Thymus (tissue), 11 donors: ENCODE results near the gene SDF4. TPM values are rescaled to one million over a fixed set of nuclear protein-coding genes. Genes with fewer than 3 reads are reported as not detected.

Experiments used
- DNase-seq, 9 donors: peaks; one replicate each; pipeline ENCODE4 v3.0.0-alpha.2; 2013; ENCODE audit warnings: low spot score in 9 of 9, low read depth in 6 of 9, missing footprints in 1 of 9
- H3K27ac ChIP-seq, 2 donors: one replicate each; pipeline ENCODE4 v1.5.1; 2013; ENCODE audit warnings: control low read depth in 1 of 2, low read depth in 1 of 2, low read length in 1 of 2, mild to moderate bottlenecking in 1 of 2, moderate library complexity in 1 of 2
- H3K27me3 ChIP-seq, 2 donors: one replicate each; pipeline ENCODE4 v1.5.1; 2013; ENCODE audit warnings: low read length in 1 of 2; ENCODE audit not compliant: control insufficient read depth in 2 of 2, insufficient read depth in 1 of 2
- H3K36me3 ChIP-seq, 2 donors: one replicate each; pipeline ENCODE4 v1.5.1; 2013; ENCODE audit warnings: low read length in 1 of 2, mild to moderate bottlenecking in 1 of 2, moderate library complexity in 1 of 2; ENCODE audit not compliant: control insufficient read depth in 2 of 2, insufficient read depth in 2 of 2
- H3K4me1 ChIP-seq, 2 donors: one replicate each; pipeline ENCODE4 v1.5.1; 2013; ENCODE audit warnings: low read length in 2 of 2; ENCODE audit not compliant: control insufficient read depth in 2 of 2, insufficient read depth in 2 of 2
- H3K4me3 ChIP-seq, 2 donors: one replicate each; pipeline ENCODE4 v1.5.1; 2013; ENCODE audit warnings: low read length in 2 of 2, control low read depth in 1 of 2, mild to moderate bottlenecking in 1 of 2
- H3K9me3 ChIP-seq, 2 donors: one replicate each; pipeline ENCODE4 v1.5.1; 2013; ENCODE audit warnings: low read length in 1 of 2, mild to moderate bottlenecking in 1 of 2; ENCODE audit not compliant: control insufficient read depth in 2 of 2, insufficient read depth in 1 of 2
- WGBS: extraction: QIAGEN DNeasy Blood & Tissue Kit; methylation state at CpG from one replicate; pipeline ENCODE4 v1.1.7; 2013; 5-methylcytosine and 5-hydroxymethylcytosine counted together
- polyA plus RNA-seq: library from polyadenylated mRNA; stranded (reverse); fragments of 200-250 nt; gene quantifications from one replicate; pipeline ENCODE4 v1.2.3, GENCODE V29; 2013
- total RNA-seq: library from RNA; stranded (reverse); fragments of 120-200 nt; gene quantifications from one replicate; pipeline ENCODE4 v1.2.4, GENCODE V29; 2013
- donor health status: healthy.

Gene SDF4
- total and polyA plus RNA-seq, 2 donors = 37.6 to 79.1 TPM

DNA sequence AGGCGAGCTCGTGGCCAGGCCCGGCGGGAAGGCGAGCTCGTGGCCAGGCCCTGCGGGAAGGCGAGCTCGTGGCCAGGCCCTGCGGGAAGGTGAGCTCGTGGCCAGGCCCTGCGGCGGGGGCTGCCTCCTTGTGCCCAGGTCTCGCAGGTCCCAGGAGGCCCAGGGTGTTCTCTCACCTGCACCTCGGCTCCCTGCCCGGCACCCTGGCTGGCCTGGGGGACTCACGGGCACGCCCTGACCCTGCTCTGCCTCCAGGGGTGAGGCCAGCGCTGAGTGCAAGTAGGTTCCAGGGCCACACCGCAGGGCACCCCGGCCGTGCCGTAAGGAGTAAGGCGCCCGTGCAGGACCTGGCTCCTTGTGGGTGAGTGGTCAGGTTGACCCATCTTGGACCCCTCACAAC is 4.4 kb downstream of the SDF4 start:
- peaks cover 0 to 1% of the 10 kb centered on the region in 2 donors for H3K9me3 ChIP-seq
- H3K4me1 ChIP-seq = peaks cover 18% of the 10 kb centered on the region in 2 donors
- H3K27ac ChIP-seq = no peak overlapping the region
- no peak for DNase-seq
- 97% methylated on average over 25 of the region's 25 CpGs for WGBS
- no peak overlapping the region for H3K4me3 ChIP-seq
- H3K36me3 ChIP-seq = peaks cover 51 to 66% of the 10 kb centered on the region in 2 donors
- no peaks in the 10 kb centered on the region for H3K27me3 ChIP-seq

DNA sequence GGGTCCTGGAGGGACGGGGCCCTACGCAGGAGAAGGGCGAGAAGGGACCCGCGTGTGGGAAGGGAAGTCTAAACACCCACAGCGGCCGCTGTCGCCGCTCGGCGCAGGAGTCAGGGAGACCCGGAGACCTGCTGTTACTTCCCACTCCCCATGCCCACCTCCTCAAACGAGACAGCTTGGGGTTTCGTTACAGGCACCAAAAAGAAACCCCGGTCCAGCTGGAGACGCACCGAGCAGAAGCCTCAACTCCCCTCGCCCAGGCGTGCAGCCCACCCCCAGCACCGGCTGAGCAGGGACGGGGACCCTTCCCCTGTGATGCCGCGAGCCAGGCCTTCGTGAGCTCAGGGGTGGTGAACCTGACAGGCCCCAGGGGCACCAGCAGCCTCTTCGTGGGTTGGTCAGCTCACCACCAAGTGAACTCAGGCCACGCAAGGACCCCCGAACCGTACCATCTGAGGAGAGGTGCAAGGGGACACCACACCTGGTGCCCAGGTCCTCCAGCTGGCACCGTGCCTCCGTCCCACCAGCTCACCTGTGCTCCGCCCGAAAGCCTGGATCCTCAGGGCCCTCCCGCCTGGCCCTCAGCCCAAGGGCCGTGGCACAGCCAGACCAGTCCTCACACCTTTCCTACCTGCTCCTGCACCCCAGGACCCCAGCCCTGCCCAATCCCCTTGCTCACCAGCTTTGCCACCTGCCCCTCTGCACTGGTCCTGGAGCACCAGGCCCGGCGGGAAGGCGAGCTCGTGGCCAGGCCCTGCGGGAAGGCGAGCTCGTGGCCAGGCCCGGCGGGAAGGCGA is 5.0 kb downstream of the SDF4 start:
- Histone ChIP-seq H3K27ac (no peak overlapping the region), H3K4me3 (no peak overlapping the region), H3K36me3 (peaks cover 57 to 72% of the 10 kb centered on the region in 2 donors), H3K9me3 (peaks cover 0 to 1% of the 10 kb centered on the region in 2 donors), H3K27me3 (no peaks in the 10 kb centered on the region), H3K4me1 (peaks cover 18% of the 10 kb centered on the region in 2 donors)
- no peak for DNase-seq
- WGBS = 95% methylated on average over 44 of the region's 44 CpGs

DNA sequence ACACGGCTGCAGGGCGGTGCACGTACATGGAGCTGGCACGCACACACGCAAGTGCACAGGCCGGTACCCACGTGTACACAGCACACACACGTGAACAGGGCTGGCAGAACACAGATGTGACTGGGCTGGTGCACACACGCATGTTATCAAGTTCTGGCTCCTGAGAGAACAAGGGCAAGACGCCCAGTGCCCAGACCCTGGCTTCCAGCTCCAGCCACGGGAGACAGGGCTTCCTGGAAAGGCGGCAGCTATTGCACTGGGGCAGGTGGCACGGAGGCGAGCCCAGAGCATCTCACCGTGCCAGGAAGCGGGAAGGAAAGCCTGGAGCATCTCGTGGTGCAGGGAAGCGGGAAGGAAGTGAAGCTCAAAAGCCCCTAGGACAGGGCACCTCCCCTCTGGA is 5.9 kb downstream of the SDF4 start:
- WGBS = 95% methylated on average over 18 of the region's 18 CpGs
- H3K27ac ChIP-seq = no peak overlapping the region
- H3K4me1 ChIP-seq = peaks cover 16% of the 10 kb centered on the region in 2 donors

GRCh38 chr1:1225238-1225845 is 6.5 kb downstream of the SDF4 start:
- DNase-seq = no peak
- WGBS = 93% methylated on average over 34 of the region's 34 CpGs
- no peaks in the 10 kb centered on the region for H3K27me3 ChIP-seq
- peaks cover 70 to 85% of the 10 kb centered on the region in 2 donors for H3K36me3 ChIP-seq
- H3K4me3 ChIP-seq = no peak overlapping the region
- H3K27ac ChIP-seq = no peak overlapping the region
- peaks cover 10% of the 10 kb centered on the region in 2 donors for H3K4me1 ChIP-seq
- H3K9me3 ChIP-seq = peaks cover 0 to 1% of the 10 kb centered on the region in 2 donors

More for the DNA sequence above, 5.9 kb downstream of the SDF4 start:
- Histone ChIP-seq H3K36me3 (peaks cover 65 to 79% of the 10 kb centered on the region in 2 donors), H3K9me3 (peaks cover 0 to 1% of the 10 kb centered on the region in 2 donors), H3K4me3 (no peak overlapping the region), H3K27me3 (no peaks in the 10 kb centered on the region)
- no peak for DNase-seq

- H3K27ac ChIP-seq = no peak overlapping the region
- peaks cover 78 to 96% of the 10 kb centered on the region in 2 donors for H3K36me3 ChIP-seq
- H3K9me3 ChIP-seq = peaks cover 0 to 1% of the 10 kb centered on the region in 2 donors
- H3K4me3 ChIP-seq = no peak overlapping the region
- 95% methylated on average over 21 of the region's 21 CpGs for WGBS
- H3K27me3 ChIP-seq = no peaks in the 10 kb centered on the region
- no peaks in the 10 kb centered on the region for H3K4me1 ChIP-seq
- DNase-seq = no peak
These were observed 7.9 kb downstream of the SDF4 start for GRCh38 chr1:1223891-1224290.

DNA sequence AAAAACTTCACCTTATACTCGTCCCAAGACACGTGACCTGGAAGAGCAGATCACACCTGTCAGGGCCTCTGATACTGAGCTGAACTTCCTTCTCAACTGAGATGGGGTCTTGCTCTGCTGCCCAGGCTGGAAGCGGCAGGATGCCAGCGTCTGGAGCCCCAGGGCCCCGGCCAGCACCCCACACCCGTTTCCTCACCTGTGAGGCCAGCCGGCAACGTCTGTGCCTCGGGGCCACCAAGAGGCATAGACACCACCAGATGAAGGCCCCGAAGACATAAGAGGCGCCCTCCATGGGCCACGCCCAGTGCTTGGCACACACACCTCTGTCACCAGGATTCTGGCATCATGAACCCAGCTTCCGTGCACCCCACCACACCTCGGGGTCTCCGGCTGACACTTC is 8.5 kb downstream of the SDF4 start:
- no peak overlapping the region for H3K4me3 ChIP-seq

DNA sequence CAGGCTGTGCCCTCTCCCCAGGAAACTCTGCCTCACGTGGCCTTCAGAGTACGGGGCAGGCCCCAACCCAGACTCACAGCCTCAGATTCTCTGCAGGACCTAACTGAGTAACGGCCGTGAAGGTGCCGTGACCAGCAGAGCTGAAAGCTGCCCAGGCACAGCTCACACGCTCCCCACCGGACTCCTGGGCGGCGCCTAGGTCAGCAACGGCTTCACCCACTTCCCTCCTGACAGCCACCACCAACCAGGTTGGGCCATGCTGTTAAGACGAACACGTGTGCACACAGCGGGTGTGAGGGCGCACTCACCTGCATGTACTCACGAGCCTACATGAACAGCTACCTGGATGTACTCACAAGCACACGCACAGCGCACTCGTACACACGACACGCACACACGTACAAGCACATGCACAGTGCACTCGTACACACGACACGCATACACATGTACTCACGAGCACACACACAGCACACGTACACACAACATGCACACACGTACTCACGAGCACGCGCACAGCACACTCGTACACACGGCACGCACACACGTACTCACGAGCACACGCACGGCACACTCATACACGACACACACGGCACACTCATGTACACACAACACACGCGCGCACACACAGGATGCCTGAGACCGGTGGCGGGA is 9.1 kb downstream of the SDF4 start:
- H3K27me3 ChIP-seq = no peaks in the 10 kb centered on the region
- no peak overlapping the region for H3K27ac ChIP-seq
- H3K4me3 ChIP-seq = no peak overlapping the region
- WGBS = 93% methylated on average over 44 of the region's 44 CpGs
- H3K36me3 ChIP-seq = peaks cover 78 to 96% of the 10 kb centered on the region in 2 donors
- H3K9me3 ChIP-seq = peaks cover 1% of the 10 kb centered on the region in 2 donors
- DNase-seq = no peak
- peaks cover 0 to 4% of the 10 kb centered on the region in 2 donors for H3K4me1 ChIP-seq

More for the DNA sequence above, 8.5 kb downstream of the SDF4 start:
- Histone ChIP-seq H3K27ac (no peak overlapping the region), H3K4me1 (no peaks in the 10 kb centered on the region), H3K9me3 (peaks cover 0 to 1% of the 10 kb centered on the region in 2 donors), H3K27me3 (no peaks in the 10 kb centered on the region), H3K36me3 (peaks cover 78 to 96% of the 10 kb centered on the region in 2 donors)
- WGBS = 97% methylated on average over 15 of the region's 15 CpGs
- DNase-seq = no peak

GRCh38 chr1:1221887-1222574 is 9.8 kb downstream of the SDF4 start:
- Histone ChIP-seq H3K36me3 (peaks cover 76 to 96% of the 10 kb centered on the region in 2 donors), H3K4me3 (no peak overlapping the region), H3K27me3 (no peaks in the 10 kb centered on the region), H3K9me3 (peaks cover 1 to 4% of the 10 kb centered on the region in 2 donors), H3K27ac (no peak overlapping the region), H3K4me1 (peaks cover 0 to 4% of the 10 kb centered on the region in 2 donors)
- WGBS = 89% methylated on average over 30 of the region's 30 CpGs
- DNase-seq = no peak
